Ovary (tissue), 3 donors: ENCODE measurements around the gene FAM222B.

ENCODE experiments used
- POLR2A ChIP-seq: fragments of 450-650 bp; IDR thresholded peaks from one replicate; pipeline ENCODE4 v1.6.1; 2017; ENCODE audit warnings: antibody characterized with exemption, mild to moderate bottlenecking, moderate library complexity
- TF ChIP-seq, protein P1 (sequence below), 3 donors: fragments of 450-650 bp in 2 of 3; fragments of 200-600 bp in 1 of 3; IDR thresholded peaks; one replicate each; pipeline versions ENCODE4 v1.5.1 to v1.8.0; 2016 to 2022; ENCODE audit warnings: antibody characterized with exemption in 3 of 3, mild to moderate bottlenecking in 1 of 3
- donor health status: DM: no; HTN: no; CAD: no.

DNA sequence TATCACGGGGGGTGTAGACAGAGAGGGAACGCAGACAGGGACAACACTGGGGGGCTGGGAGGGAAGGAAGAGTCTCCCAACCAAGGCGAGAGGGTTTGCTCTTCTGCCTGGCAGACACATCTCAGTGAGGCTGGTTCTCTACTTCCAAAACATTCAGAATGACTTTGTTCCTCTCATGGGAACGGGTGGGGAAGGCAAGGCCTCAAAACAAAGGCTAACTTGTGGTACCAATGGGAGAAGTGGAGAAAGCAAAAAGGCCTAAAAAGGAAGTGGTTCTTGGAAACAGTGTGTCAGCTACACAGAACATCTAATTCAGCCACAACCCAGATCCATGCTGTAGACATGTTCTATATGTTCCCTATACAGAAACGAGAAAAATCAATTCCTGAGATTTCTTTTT is 47.4 kb upstream of the FAM222B start:
- TF ChIP-seq POLR2A: no peak
- TF ChIP-seq, protein P1, sequence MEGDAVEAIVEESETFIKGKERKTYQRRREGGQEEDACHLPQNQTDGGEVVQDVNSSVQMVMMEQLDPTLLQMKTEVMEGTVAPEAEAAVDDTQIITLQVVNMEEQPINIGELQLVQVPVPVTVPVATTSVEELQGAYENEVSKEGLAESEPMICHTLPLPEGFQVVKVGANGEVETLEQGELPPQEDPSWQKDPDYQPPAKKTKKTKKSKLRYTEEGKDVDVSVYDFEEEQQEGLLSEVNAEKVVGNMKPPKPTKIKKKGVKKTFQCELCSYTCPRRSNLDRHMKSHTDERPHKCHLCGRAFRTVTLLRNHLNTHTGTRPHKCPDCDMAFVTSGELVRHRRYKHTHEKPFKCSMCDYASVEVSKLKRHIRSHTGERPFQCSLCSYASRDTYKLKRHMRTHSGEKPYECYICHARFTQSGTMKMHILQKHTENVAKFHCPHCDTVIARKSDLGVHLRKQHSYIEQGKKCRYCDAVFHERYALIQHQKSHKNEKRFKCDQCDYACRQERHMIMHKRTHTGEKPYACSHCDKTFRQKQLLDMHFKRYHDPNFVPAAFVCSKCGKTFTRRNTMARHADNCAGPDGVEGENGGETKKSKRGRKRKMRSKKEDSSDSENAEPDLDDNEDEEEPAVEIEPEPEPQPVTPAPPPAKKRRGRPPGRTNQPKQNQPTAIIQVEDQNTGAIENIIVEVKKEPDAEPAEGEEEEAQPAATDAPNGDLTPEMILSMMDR (IDR thresholded peaks at IDR 0.05): no peak
